Gastroesophageal sphincter (tissue), 4 donors: Measurements from ENCODE around the gene CPNE6. TPM values are rescaled to one million over a fixed set of nuclear protein-coding genes. Genes with fewer than 3 reads are reported as not detected.

Experiments used
- ATAC-seq: fragments of 150-250 bp; one replicate; pipeline ENCODE4 v1.9.1; 2016; ENCODE audit warnings: mild to moderate bottlenecking, moderate library complexity
- H3K27ac ChIP-seq, 4 donors: fragments of 200-600 bp; sonication (generic) in 3 of 4; 1 replicate in 3 of 4; 2 replicates in 1 of 4; pipeline ENCODE4 v1.5.1; 2016 to 2019
- H3K27me3 ChIP-seq: fragments of 200-600 bp; sonication (generic); one replicate; pipeline ENCODE4 v1.5.1; 2019
- H3K36me3 ChIP-seq, 2 donors: fragments of 200-600 bp; sonication (generic); one replicate each; pipeline ENCODE4 v1.5.1; 2019; ENCODE audit warnings: control low read depth in 1 of 2
- H3K4me1 ChIP-seq, 3 donors: fragments of 200-600 bp; sonication (generic); 1 replicate in 2 of 3; 2 replicates in 1 of 3; pipeline ENCODE4 v1.5.1; 2016 to 2019; ENCODE audit warnings: control low read depth in 2 of 3
- H3K4me3 ChIP-seq, 2 donors: fragments of 200-600 bp; sonication (generic); one replicate each; pipeline ENCODE4 v1.5.1; 2019; ENCODE audit warnings: mild to moderate bottlenecking in 1 of 2, moderate library complexity in 1 of 2
- H3K9me3 ChIP-seq, 3 donors: fragments of 200-600 bp; sonication (generic); one replicate each; pipeline ENCODE4 v1.5.1; 2017 to 2019; ENCODE audit warnings: control low read depth in 2 of 3
- CTCF ChIP-seq, 4 experiments: fragments of 200-600 bp in 2 of 4; fragments of 450-650 bp in 2 of 4; sonication (generic) in 1 of 4; IDR thresholded peaks; one replicate each; pipeline ENCODE4 v1.5.1; 2017 to 2019; ENCODE audit warnings: antibody characterized with exemption in 4 of 4, mild to moderate bottlenecking in 2 of 4, moderate library complexity in 2 of 4
- EP300 ChIP-seq: sonication (generic); formaldehyde crosslinking; IDR thresholded peaks from one replicate; pipeline ENCODE4 v1.6.1; 2017; ENCODE audit warnings: antibody characterized with exemption, mild to moderate bottlenecking
- POLR2A ChIP-seq, 2 donors: fragments of 450-650 bp; IDR thresholded peaks; one replicate each; pipeline ENCODE4 v1.6.1; 2017; ENCODE audit warnings: antibody characterized with exemption in 2 of 2, mild to moderate bottlenecking in 2 of 2, moderate library complexity in 1 of 2
- POLR2AphosphoS5 ChIP-seq: sonication (generic); formaldehyde crosslinking; IDR thresholded peaks from one replicate; pipeline ENCODE4 v1.6.1; 2017; ENCODE audit warnings: antibody characterized with exemption
- WGBS, 2 donors: methylation state at CpG; one replicate each; pipeline ENCODE4 v1.1.5; 2018; ENCODE audit warnings: low coverage in 1 of 2; 5-methylcytosine and 5-hydroxymethylcytosine counted together
- total RNA-seq, 4 donors: library from RNA; depleted of rRNA; stranded (reverse); fragments of >200 nt; gene quantifications; one replicate each; pipeline ENCODE4 v1.1.0, GENCODE V29; 2016

CPNE6 gene
- total RNA-seq, 4 donors from 2014 or later = 1.5 TPM; not detected in 3

GRCh38 chr14:24098229-24098926 is 27.0 kb downstream of the CPNE6 start:
- Histone ChIP-seq H3K27ac (no peak overlapping the region), H3K36me3 (peaks cover 0 to 42% of the 10 kb centered on the region in 2 donors), H3K4me1 (peaks cover 0 to 25% (median 8%) of the 10 kb centered on the region in 3 donors), H3K9me3 (no peaks in the 10 kb centered on the region), H3K27me3 (no peaks in the 10 kb centered on the region), H3K4me3 (no peak overlapping the region)
- no peak for ATAC-seq
- no peak for TF ChIP-seq CTCF (IDR thresholded peaks at IDR 0.05)
- TF ChIP-seq POLR2AphosphoS5 = no peak
- TF ChIP-seq EP300 = no peak
- TF ChIP-seq POLR2A (IDR thresholded peaks at IDR 0.05) = no peak
- WGBS, 2 donors = 83 to 98% methylated on average over 1 to 6 of the region's 16 CpGs

- Histone ChIP-seq H3K4me1 (peaks cover 0 to 17% (median 8%) of the 10 kb centered on the region in 3 donors), H3K36me3 (peaks cover 0 to 50% of the 10 kb centered on the region in 2 donors), H3K27me3 (no peaks in the 10 kb centered on the region), H3K4me3 (no peak overlapping the region), H3K9me3 (no peaks in the 10 kb centered on the region), H3K27ac (no peak overlapping the region)
- WGBS, 2 donors = no CpG with 5 or more reads among the region's 17 CpGs
- ATAC-seq = no peak
- TF ChIP-seq CTCF (IDR thresholded peaks at IDR 0.05) = no peak
- TF ChIP-seq EP300 = no peak
- TF ChIP-seq POLR2AphosphoS5 = no peak
- no peak for TF ChIP-seq POLR2A (IDR thresholded peaks at IDR 0.05)
Observed at GRCh38 chr14:24098927-24099813, 27.8 kb downstream of the CPNE6 start.

GRCh38 chr14:24100197-24100981 is 29.0 kb downstream of the CPNE6 start:
- 83 to 100% methylated on average over 1 to 3 of the region's 4 CpGs for WGBS, 2 donors
- Histone ChIP-seq H3K27me3 (no peaks in the 10 kb centered on the region), H3K4me3 (no peak overlapping the region), H3K4me1 (peaks cover 0 to 5% (median 2%) of the 10 kb centered on the region in 3 donors), H3K9me3 (no peaks in the 10 kb centered on the region), H3K36me3 (peaks cover 0 to 54% of the 10 kb centered on the region in 2 donors), H3K27ac (no peak overlapping the region)
- TF ChIP-seq POLR2A (IDR thresholded peaks at IDR 0.05) = no peak
- no peak for ATAC-seq

GRCh38 chr14:24100982-24101494 is 29.7 kb downstream of the CPNE6 start:
- no peak for ATAC-seq
- H3K27me3 ChIP-seq = no peaks in the 10 kb centered on the region
- no peak overlapping the region for H3K27ac ChIP-seq
- no peak overlapping the region for H3K4me3 ChIP-seq
- no peaks in the 10 kb centered on the region for H3K9me3 ChIP-seq
- H3K36me3 ChIP-seq = peaks cover 0 to 54% of the 10 kb centered on the region in 2 donors
- TF ChIP-seq EP300 (no peak), POLR2AphosphoS5 (no peak), CTCF (IDR thresholded peaks at IDR 0.05) (no peak), POLR2A (IDR thresholded peaks at IDR 0.05) (no peak)
- H3K4me1 ChIP-seq = no peaks in the 10 kb centered on the region
- WGBS, 2 donors = no CpG with 5 or more reads among the region's 3 CpGs
